ENCODE measurements around the gene CHST10.
"Not testable (repeated sequence)": the region's sequence is repeated elsewhere in the genome, so short reads cannot be mapped to it uniquely, and the experiment has no call there.

CHST10 gene

GRCh38 chr2:100383954-100384353 is 33.5 kb downstream of the CHST10 start:
- H3K4me3 ChIP-seq (ENCODE audit: low read depth, low read length) = no peak overlapping the region
- in situ Hi-C loops (cut with HindIII; ENCODE audit: low sequenced_read_pairs) = no loop called here
- TF ChIP-seq, protein P1, sequence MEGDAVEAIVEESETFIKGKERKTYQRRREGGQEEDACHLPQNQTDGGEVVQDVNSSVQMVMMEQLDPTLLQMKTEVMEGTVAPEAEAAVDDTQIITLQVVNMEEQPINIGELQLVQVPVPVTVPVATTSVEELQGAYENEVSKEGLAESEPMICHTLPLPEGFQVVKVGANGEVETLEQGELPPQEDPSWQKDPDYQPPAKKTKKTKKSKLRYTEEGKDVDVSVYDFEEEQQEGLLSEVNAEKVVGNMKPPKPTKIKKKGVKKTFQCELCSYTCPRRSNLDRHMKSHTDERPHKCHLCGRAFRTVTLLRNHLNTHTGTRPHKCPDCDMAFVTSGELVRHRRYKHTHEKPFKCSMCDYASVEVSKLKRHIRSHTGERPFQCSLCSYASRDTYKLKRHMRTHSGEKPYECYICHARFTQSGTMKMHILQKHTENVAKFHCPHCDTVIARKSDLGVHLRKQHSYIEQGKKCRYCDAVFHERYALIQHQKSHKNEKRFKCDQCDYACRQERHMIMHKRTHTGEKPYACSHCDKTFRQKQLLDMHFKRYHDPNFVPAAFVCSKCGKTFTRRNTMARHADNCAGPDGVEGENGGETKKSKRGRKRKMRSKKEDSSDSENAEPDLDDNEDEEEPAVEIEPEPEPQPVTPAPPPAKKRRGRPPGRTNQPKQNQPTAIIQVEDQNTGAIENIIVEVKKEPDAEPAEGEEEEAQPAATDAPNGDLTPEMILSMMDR (IDR thresholded peaks at IDR 0.05; ENCODE audit: low read depth, low read length, missing control alignments) = no peak
- no peak for DNase-seq (ENCODE audit: low read depth)

DNA sequence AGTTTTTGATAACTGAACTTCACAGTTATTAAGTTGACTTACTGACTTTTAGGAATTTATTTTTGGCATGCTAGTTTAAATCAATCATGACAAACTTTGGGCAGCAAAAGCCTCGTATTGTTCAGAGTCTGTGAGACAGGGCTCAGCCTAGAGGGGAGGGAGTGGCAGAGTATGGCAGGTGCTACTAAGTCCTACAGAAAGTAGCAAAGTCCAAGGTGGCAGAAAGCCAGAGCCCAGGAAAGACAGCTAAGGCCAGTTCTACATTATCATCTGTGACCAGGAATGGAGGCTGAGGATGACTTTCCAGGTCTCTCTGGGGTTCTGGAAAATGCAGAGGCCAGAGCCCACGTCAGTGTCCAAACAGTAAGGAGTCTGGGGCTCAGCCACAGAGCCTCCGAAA is 34.2 kb downstream of the CHST10 start:
- TF ChIP-seq, protein P1 (IDR thresholded peaks at IDR 0.05; ENCODE audit: low read depth, low read length, missing control alignments) = no peak
- no peak for DNase-seq (ENCODE audit: low read depth)
- in situ Hi-C loops (cut with HindIII; ENCODE audit: low sequenced_read_pairs) = no loop called here

DNA sequence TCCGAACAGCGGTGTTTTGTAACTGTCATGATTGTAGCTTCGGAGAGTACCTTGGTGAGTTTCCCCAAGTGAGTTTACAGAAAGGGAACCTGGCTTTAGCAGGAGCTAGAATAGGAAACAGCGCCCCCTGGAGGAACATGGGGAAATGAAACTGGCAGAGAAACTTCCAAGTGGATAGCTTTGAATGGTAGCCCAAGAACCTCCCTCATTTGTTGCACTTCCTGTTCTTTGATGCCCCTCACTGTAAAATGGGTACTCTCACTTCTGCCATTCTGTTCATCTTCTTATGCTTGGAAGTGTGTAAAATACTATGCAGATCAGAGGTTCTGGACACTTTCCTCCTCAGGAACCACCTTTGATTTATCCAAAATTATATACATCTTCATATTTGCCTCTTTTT is 36.2 kb downstream of the CHST10 start:
- no peak overlapping the region for H3K4me3 ChIP-seq (ENCODE audit: low read depth, low read length)
- TF ChIP-seq, protein P1 (IDR thresholded peaks at IDR 0.05; ENCODE audit: low read depth, low read length, missing control alignments) = peak; percentile 93
- in situ Hi-C loops (cut with HindIII; ENCODE audit: low sequenced_read_pairs) = no loop called here
- peak; percentile 68 for DNase-seq (ENCODE audit: low read depth)

More for the DNA sequence above, 34.2 kb downstream of the CHST10 start:
- H3K4me3 ChIP-seq (ENCODE audit: low read depth, low read length) = no peak overlapping the region

- in situ Hi-C loops (cut with HindIII; ENCODE audit: low sequenced_read_pairs) = no loop called here
- H3K4me3 ChIP-seq (ENCODE audit: low read depth, low read length) = no peak overlapping the region
- no peak for DNase-seq (ENCODE audit: low read depth)
- TF ChIP-seq, protein P1 (IDR thresholded peaks at IDR 0.05; ENCODE audit: low read depth, low read length, missing control alignments) = no peak
Measured at GRCh38 chr2:100380681-100381080, 36.8 kb downstream of the CHST10 start.

GRCh38 chr2:100376836-100377235 is 40.6 kb downstream of the CHST10 start:
- DNase-seq (ENCODE audit: low read depth) = no peak
- TF ChIP-seq, protein P1 (IDR thresholded peaks at IDR 0.05; ENCODE audit: low read depth, low read length, missing control alignments) = no peak
- H3K4me3 ChIP-seq (ENCODE audit: low read depth, low read length) = no peak overlapping the region
- in situ Hi-C loops (cut with HindIII; ENCODE audit: low sequenced_read_pairs) = no loop called here

- H3K4me3 ChIP-seq (ENCODE audit: low read depth, low read length) = no peak overlapping the region
- TF ChIP-seq, protein P1 (IDR thresholded peaks at IDR 0.05; ENCODE audit: low read depth, low read length, missing control alignments) = no peak
- in situ Hi-C loops (cut with HindIII; ENCODE audit: low sequenced_read_pairs) = no loop called here
- DNase-seq (ENCODE audit: low read depth) = no peak
Measured at GRCh38 chr2:100367163-100367562, 50.3 kb downstream of the CHST10 start.

GRCh38 chr2:100365434-100365833 is 52.0 kb downstream of the CHST10 start:
- H3K4me3 ChIP-seq (ENCODE audit: low read depth, low read length) = no peak overlapping the region
- TF ChIP-seq, protein P1 (IDR thresholded peaks at IDR 0.05; ENCODE audit: low read depth, low read length, missing control alignments) = no peak
- in situ Hi-C loops (cut with HindIII; ENCODE audit: low sequenced_read_pairs) = no loop called here
- DNase-seq (ENCODE audit: low read depth) = peak; percentile 97

DNA sequence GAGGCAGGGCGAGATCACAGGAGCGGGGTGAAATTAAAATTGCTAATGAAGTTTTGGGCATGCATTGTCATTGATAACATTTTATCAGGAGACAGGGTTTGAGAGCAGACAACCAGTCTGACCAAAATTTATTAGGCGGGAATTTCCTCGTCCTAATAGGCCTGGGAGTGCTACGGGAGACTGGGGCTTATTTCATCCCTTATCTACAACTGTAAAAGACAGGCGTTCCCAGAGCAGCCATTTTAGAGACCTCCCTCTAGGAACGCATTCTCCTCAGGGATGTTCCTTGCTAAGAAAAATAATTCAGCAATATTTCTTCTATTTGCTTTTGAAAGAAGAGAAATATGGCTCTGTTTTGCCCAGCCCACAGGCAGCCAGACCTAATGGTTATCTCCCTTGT is 55.2 kb downstream of the CHST10 start:
- in situ Hi-C loops (cut with HindIII; ENCODE audit: low sequenced_read_pairs); H3K4me3 ChIP-seq (ENCODE audit: low read depth, low read length): not testable (repeated sequence)

More for the DNA sequence above, 55.2 kb downstream of the CHST10 start:
- not testable (repeated sequence) for DNase-seq (ENCODE audit: low read depth)

Measured in astrocyte of the cerebellum (primary cell).